ENCODE measurements around the gene CHD3. TPM values are rescaled to one million over a fixed set of nuclear protein-coding genes. Genes with fewer than 3 reads are reported as not detected.
A peak's percentile ranks its signal among the peaks of the same experiment; 100 is the strongest.

The CHD3 gene
- total RNA-seq, 2 experiments from 2014 or later: 130 to 139 TPM

GRCh38 chr17:7840875-7841274 is 47.7 kb upstream of the CHD3 start:
- Mint-ChIP-seq H3K36me3 (ENCODE audit: low read depth) (peaks cover 29% of the 10 kb centered on the region), H3K27me3 (no peaks in the 10 kb centered on the region), H3K9me3 (no peaks in the 10 kb centered on the region), H3K4me1 (ENCODE audit: low read depth) (peaks cover 52% of the 10 kb centered on the region), H3K4me3 (peak overlapping the region; percentile 83), H3K27ac (peak overlapping the region; percentile 92)
- TF ChIP-seq, protein P1, sequence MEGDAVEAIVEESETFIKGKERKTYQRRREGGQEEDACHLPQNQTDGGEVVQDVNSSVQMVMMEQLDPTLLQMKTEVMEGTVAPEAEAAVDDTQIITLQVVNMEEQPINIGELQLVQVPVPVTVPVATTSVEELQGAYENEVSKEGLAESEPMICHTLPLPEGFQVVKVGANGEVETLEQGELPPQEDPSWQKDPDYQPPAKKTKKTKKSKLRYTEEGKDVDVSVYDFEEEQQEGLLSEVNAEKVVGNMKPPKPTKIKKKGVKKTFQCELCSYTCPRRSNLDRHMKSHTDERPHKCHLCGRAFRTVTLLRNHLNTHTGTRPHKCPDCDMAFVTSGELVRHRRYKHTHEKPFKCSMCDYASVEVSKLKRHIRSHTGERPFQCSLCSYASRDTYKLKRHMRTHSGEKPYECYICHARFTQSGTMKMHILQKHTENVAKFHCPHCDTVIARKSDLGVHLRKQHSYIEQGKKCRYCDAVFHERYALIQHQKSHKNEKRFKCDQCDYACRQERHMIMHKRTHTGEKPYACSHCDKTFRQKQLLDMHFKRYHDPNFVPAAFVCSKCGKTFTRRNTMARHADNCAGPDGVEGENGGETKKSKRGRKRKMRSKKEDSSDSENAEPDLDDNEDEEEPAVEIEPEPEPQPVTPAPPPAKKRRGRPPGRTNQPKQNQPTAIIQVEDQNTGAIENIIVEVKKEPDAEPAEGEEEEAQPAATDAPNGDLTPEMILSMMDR (IDR thresholded peaks at IDR 0.05): no peak
- CTCF ChIA-PET: interaction anchor here (0.7 to 1.2 kb wide), 3 partner anchors 20 to 149 kb away, joined by 3 to 5 read pairs (median 4); no protein-coding TSS in a partner anchor
- POLR2A ChIA-PET: interaction anchor here (0.6 to 6.6 kb wide), 10 partner anchors 9 to 332 kb away, joined by 3 to 35 read pairs (median 3); partner anchors contain the start of genes CNTROB, NAA38, TMEM88 and TP53
- ATAC-seq: no peak
- no peak for DNase-seq
- intact Hi-C loops (cut with micrococcal nuclease): loop anchor here (5.0 kb wide), 1 partner anchor 46 kb away; the partner anchor contains the start of gene CHD3

GRCh38 chr17:7841396-7841914 is 47.1 kb upstream of the CHD3 start:
- H3K27me3 Mint-ChIP-seq: no peaks in the 10 kb centered on the region
- TF ChIP-seq, protein P1 (IDR thresholded peaks at IDR 0.05): no peak
- DNase-seq (peak; percentile 94), ATAC-seq (peak; percentile 46)
- H3K9me3 Mint-ChIP-seq: no peaks in the 10 kb centered on the region
- ChIA-PET CTCF (interaction anchor here (0.8 to 1.2 kb wide), 3 partner anchors 16 to 45 kb away, joined by 3 to 5 read pairs (median 3); no protein-coding TSS in a partner anchor), POLR2A (interaction anchor here (0.5 to 6.6 kb wide), 9 partner anchors 9 to 265 kb away, joined by 3 to 35 read pairs (median 3); partner anchors contain the start of genes CNTROB, NAA38, RNF227 and TMEM88)
- peak overlapping the region; percentile 83 for H3K4me3 Mint-ChIP-seq
- H3K36me3 Mint-ChIP-seq (ENCODE audit: low read depth): peaks cover 34% of the 10 kb centered on the region
- H3K4me1 Mint-ChIP-seq (ENCODE audit: low read depth): peaks cover 56% of the 10 kb centered on the region
- peak overlapping the region; percentile 98 for H3K27ac Mint-ChIP-seq
- intact Hi-C loops (cut with micrococcal nuclease): loop anchor here (5.0 kb wide), 1 partner anchor 46 kb away; the partner anchor contains the start of gene CHD3

- peak overlapping the region; percentile 83 for H3K4me3 Mint-ChIP-seq
- DNase-seq (peak; percentile 90), ATAC-seq (peak; percentile 9)
- peaks cover 38% of the 10 kb centered on the region for H3K36me3 Mint-ChIP-seq (ENCODE audit: low read depth)
- TF ChIP-seq, protein P1 (IDR thresholded peaks at IDR 0.05): no peak
- CTCF ChIA-PET: interaction anchor here (0.8 to 1.2 kb wide), 2 partner anchors 9 to 17 kb away, joined by 3 to 5 read pairs; no protein-coding TSS in a partner anchor
- no peaks in the 10 kb centered on the region for H3K27me3 Mint-ChIP-seq
- H3K4me1 Mint-ChIP-seq (ENCODE audit: low read depth): peaks cover 55% of the 10 kb centered on the region
- intact Hi-C loops (cut with micrococcal nuclease): loop anchor here (2.0 to 5.0 kb wide), 2 partner anchors 15 to 45 kb away; partner anchors contain the start of genes CHD3 and NAA38
- POLR2A ChIA-PET: interaction anchor here (0.5 to 6.6 kb wide), 12 partner anchors 9 to 406 kb away, joined by 3 to 35 read pairs (median 4); partner anchors contain the start of genes CNTROB, NAA38, RNF227 and TMEM88
- H3K27ac Mint-ChIP-seq: peak overlapping the region; percentile 98
- H3K9me3 Mint-ChIP-seq: no peaks in the 10 kb centered on the region
Observed at GRCh38 chr17:7841915-7842379, 46.6 kb upstream of the CHD3 start.

GRCh38 chr17:7842380-7843256 is 46.0 kb upstream of the CHD3 start:
- no peaks in the 10 kb centered on the region for H3K27me3 Mint-ChIP-seq
- POLR2A ChIA-PET: interaction anchor here (0.6 to 6.6 kb wide), 14 partner anchors 8 to 406 kb away, joined by 3 to 35 read pairs (median 4); partner anchors contain the start of genes CNTROB, NAA38, RNF227 and TMEM88

More at GRCh38 chr17:7842380-7843256, 46.0 kb upstream of the CHD3 start:
- CTCF ChIA-PET: interaction anchor here (1.0 to 1.8 kb wide), 3 partner anchors 8 to 15 kb away, joined by 3 to 5 read pairs (median 5); partner anchors contain the start of genes CYB5D1 and NAA38
- peak; percentile 98 for DNase-seq
- no peaks in the 10 kb centered on the region for H3K9me3 Mint-ChIP-seq
- intact Hi-C loops (cut with micrococcal nuclease): loop anchor here (2.0 to 5.0 kb wide), 2 partner anchors 14 to 45 kb away; partner anchors contain the start of genes CHD3 and NAA38
- H3K4me1 Mint-ChIP-seq (ENCODE audit: low read depth): peaks cover 54% of the 10 kb centered on the region
- peak overlapping the region; percentile 83 for H3K4me3 Mint-ChIP-seq
- ATAC-seq: peak; percentile 35
- H3K27ac Mint-ChIP-seq: peak overlapping the region; percentile 98
- H3K36me3 Mint-ChIP-seq (ENCODE audit: low read depth): peaks cover 42% of the 10 kb centered on the region
- TF ChIP-seq, protein P1 (IDR thresholded peaks at IDR 0.05): no peak
